NCI-H2081 (cell line): ENCODE measurements around the gene CACNA2D3.
"Not testable (repeated sequence)": the region's sequence is repeated elsewhere in the genome, so short reads cannot be mapped to it uniquely, and the experiment has no call there.

Experiments used
- DNase-seq, 2 experiments: peaks; one replicate each; lab custom pipeline; 2025; lab: John Stamatoyannopoulos, UW

The CACNA2D3 gene

GRCh38 chr3:55089211-55089610 lies 966.9 kb downstream of the CACNA2D3 start:
- no peak for DNase-seq

GRCh38 chr3:55090291-55090690 lies 967.9 kb downstream of the CACNA2D3 start:
- DNase-seq, result no peak

GRCh38 chr3:55090746-55091145 lies 968.4 kb downstream of the CACNA2D3 start:
- DNase-seq, result no peak

- no peak for DNase-seq
These were observed 969.3 kb downstream of the CACNA2D3 start for GRCh38 chr3:55091381-55092225.

GRCh38 chr3:55094676-55095075 lies 972.3 kb downstream of the CACNA2D3 start:
- no peak for DNase-seq

GRCh38 chr3:55097441-55097840 lies 975.1 kb downstream of the CACNA2D3 start:
- no peak for DNase-seq

GRCh38 chr3:55105647-55106046 lies 983.3 kb downstream of the CACNA2D3 start:
- no peak for DNase-seq

GRCh38 chr3:55107187-55107586 lies 984.8 kb downstream of the CACNA2D3 start:
- no peak for DNase-seq

GRCh38 chr3:55111906-55112305 lies 989.6 kb downstream of the CACNA2D3 start:
- DNase-seq, result not testable (repeated sequence)

- DNase-seq, result no peak
These were observed 996.1 kb downstream of the CACNA2D3 start for GRCh38 chr3:55118451-55118850.

GRCh38 chr3:55119268-55119667 lies 996.9 kb downstream of the CACNA2D3 start:
- DNase-seq, result no peak

- no peak for DNase-seq
These were observed 1000.0 kb downstream of the CACNA2D3 start for GRCh38 chr3:55122312-55122711.
